HL-60/S4 treated with phorbol 12-myristate 13-acetate at 8.2 ng/mL for 4 days and 3 days (cell line): Measurements from ENCODE around the gene UGP2.
"Not testable (repeated sequence)": the region's sequence is repeated elsewhere in the genome, so short reads cannot be mapped to it uniquely, and the experiment has no call there.

Experiments used
- in situ Hi-C: fragments of 300-500 bp; cut with MboI; formaldehyde crosslinking; loops from 2 replicates; pipeline ENCODE4 v1.15.0; 2022; ENCODE audit warnings: low sequenced_read_pairs

Gene UGP2

GRCh38 chr2:63841254-63842022, at the start of gene UGP2:
UGP2 (plus strand) TSS chr2:63841896; CDS start chr2:63842186, 290 bp downstream.
- in situ Hi-C loops = no loop called here

GRCh38 chr2:63792530-63792929, 49.2 kb upstream of the UGP2 start:
- in situ Hi-C loops = no loop called here

- in situ Hi-C loops = no loop called here
Observed at GRCh38 chr2:63796366-63796765, 45.3 kb upstream of the UGP2 start.

- in situ Hi-C loops = no loop called here
Observed at GRCh38 chr2:63796796-63797195, 44.9 kb upstream of the UGP2 start.

GRCh38 chr2:63801455-63801854, 40.2 kb upstream of the UGP2 start:
- in situ Hi-C loops = no loop called here

- in situ Hi-C loops = no loop called here
Observed at GRCh38 chr2:63805412-63805811, 36.3 kb upstream of the UGP2 start.

- in situ Hi-C loops = not testable (repeated sequence)
Observed at GRCh38 chr2:63808036-63808435, 33.7 kb upstream of the UGP2 start.

GRCh38 chr2:63808911-63809310, 32.8 kb upstream of the UGP2 start:
- in situ Hi-C loops = not testable (repeated sequence)

- in situ Hi-C loops = no loop called here
Observed at GRCh38 chr2:63811063-63811462, 30.6 kb upstream of the UGP2 start.

- in situ Hi-C loops = not testable (repeated sequence)
Observed at GRCh38 chr2:63811870-63812269, 29.8 kb upstream of the UGP2 start.

GRCh38 chr2:63814114-63814513, 27.6 kb upstream of the UGP2 start:
- in situ Hi-C loops = no loop called here

- in situ Hi-C loops = no loop called here
Observed at GRCh38 chr2:63817382-63817781, 24.3 kb upstream of the UGP2 start.

- in situ Hi-C loops = no loop called here
Observed at GRCh38 chr2:63818271-63818670, 23.4 kb upstream of the UGP2 start.

GRCh38 chr2:63819256-63819655, 22.4 kb upstream of the UGP2 start:
- in situ Hi-C loops = no loop called here

GRCh38 chr2:63819765-63820717, 21.7 kb upstream of the UGP2 start:
- in situ Hi-C loops = no loop called here

GRCh38 chr2:63820969-63821368, 20.7 kb upstream of the UGP2 start:
- in situ Hi-C loops = no loop called here

- in situ Hi-C loops = no loop called here
Observed at GRCh38 chr2:63821396-63821795, 20.3 kb upstream of the UGP2 start.

GRCh38 chr2:63822478-63822877, 19.2 kb upstream of the UGP2 start:
- in situ Hi-C loops = no loop called here

GRCh38 chr2:63827749-63828148, 13.9 kb upstream of the UGP2 start:
- in situ Hi-C loops = no loop called here

- in situ Hi-C loops = no loop called here
Observed at GRCh38 chr2:63831176-63831575, 10.5 kb upstream of the UGP2 start.

- in situ Hi-C loops = no loop called here
Observed at GRCh38 chr2:63834401-63834800, 7.3 kb upstream of the UGP2 start.

GRCh38 chr2:63837036-63837594, 4.6 kb upstream of the UGP2 start:
- in situ Hi-C loops = no loop called here
